Neutrophil (primary cell): ENCODE measurements around the gene MAP4.
"Not testable (repeated sequence)": the region's sequence is repeated elsewhere in the genome, so short reads cannot be mapped to it uniquely, and the experiment has no call there.

Source experiments
- H3K27ac ChIP-seq: fragments of 200-600 bp; sonication (generic); 2 replicates; pipeline ENCODE4 v1.5.1; 2016; ENCODE audit warnings: mild to moderate bottlenecking, moderate library complexity
- H3K27me3 ChIP-seq: fragments of 200-600 bp; sonication (generic); 2 replicates; pipeline ENCODE4 v1.6.0; 2016; ENCODE audit warnings: mild to moderate bottlenecking
- H3K36me3 ChIP-seq: fragments of 200-600 bp; sonication (generic); 2 replicates; pipeline ENCODE4 v1.5.1; 2017
- H3K4me1 ChIP-seq, 2 experiments: fragments of 200-600 bp in 1 of 2; sonication (generic) in 1 of 2; 1 replicate in 1 of 2; 2 replicates in 1 of 2; pipeline versions ENCODE4 v1.5.1 to v1.6.1; 2013 to 2016; ENCODE audit warnings: low read depth in 1 of 2, low read length in 1 of 2, mild to moderate bottlenecking in 1 of 2, moderate library complexity in 1 of 2; ENCODE audit not compliant: control insufficient read depth in 1 of 2, insufficient read depth in 1 of 2
- H3K4me3 ChIP-seq, 2 experiments: fragments of 200-600 bp in 1 of 2; sonication (generic) in 1 of 2; 1 replicate in 1 of 2; 2 replicates in 1 of 2; pipeline ENCODE4 v1.5.1; 2013 to 2016; ENCODE audit warnings: low read depth in 1 of 2, low read length in 1 of 2, mild to moderate bottlenecking in 1 of 2, moderate library complexity in 1 of 2
- H3K9me3 ChIP-seq: fragments of 200-600 bp; sonication (generic); 2 replicates; pipeline ENCODE4 v1.5.1; 2016
- TF ChIP-seq, protein P1 (sequence below): fragments of 200-600 bp; sonication (generic); IDR thresholded peaks from 2 replicates; pipeline ENCODE4 v1.5.1; 2016; ENCODE audit warnings: antibody characterized with exemption

MAP4 gene, protein sequence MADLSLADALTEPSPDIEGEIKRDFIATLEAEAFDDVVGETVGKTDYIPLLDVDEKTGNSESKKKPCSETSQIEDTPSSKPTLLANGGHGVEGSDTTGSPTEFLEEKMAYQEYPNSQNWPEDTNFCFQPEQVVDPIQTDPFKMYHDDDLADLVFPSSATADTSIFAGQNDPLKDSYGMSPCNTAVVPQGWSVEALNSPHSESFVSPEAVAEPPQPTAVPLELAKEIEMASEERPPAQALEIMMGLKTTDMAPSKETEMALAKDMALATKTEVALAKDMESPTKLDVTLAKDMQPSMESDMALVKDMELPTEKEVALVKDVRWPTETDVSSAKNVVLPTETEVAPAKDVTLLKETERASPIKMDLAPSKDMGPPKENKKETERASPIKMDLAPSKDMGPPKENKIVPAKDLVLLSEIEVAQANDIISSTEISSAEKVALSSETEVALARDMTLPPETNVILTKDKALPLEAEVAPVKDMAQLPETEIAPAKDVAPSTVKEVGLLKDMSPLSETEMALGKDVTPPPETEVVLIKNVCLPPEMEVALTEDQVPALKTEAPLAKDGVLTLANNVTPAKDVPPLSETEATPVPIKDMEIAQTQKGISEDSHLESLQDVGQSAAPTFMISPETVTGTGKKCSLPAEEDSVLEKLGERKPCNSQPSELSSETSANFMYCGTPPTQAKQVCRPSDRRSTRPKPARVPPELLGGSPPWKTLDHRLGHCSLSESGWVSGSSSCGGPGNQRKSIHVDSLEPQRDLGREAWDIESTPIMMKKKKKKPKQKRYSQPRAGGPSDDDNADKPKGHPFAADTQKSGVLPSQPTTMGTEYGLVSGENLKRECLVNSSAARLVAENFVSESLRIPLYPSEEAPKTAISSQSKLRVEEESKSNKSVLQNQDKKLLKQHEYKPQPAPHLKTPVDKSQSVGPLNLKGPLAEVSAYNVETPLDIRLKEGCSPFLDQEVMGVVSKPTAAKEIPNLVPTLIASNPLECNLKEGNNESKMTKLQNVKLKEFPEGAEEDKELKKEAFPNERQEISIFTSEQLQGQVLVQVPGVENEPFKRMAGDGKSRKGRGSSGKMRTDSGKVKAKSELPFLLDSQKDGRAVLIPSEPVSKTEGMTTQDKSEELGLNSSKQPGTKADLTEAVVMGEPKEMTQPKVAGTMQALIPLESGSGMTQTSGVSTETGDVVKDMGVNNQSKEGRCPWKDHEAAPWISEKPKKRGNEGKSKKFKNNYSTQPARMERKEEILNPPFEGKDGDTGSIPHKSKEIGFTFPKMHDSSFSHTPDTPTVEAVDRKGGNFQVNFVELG (N-terminal part only)

DNA sequence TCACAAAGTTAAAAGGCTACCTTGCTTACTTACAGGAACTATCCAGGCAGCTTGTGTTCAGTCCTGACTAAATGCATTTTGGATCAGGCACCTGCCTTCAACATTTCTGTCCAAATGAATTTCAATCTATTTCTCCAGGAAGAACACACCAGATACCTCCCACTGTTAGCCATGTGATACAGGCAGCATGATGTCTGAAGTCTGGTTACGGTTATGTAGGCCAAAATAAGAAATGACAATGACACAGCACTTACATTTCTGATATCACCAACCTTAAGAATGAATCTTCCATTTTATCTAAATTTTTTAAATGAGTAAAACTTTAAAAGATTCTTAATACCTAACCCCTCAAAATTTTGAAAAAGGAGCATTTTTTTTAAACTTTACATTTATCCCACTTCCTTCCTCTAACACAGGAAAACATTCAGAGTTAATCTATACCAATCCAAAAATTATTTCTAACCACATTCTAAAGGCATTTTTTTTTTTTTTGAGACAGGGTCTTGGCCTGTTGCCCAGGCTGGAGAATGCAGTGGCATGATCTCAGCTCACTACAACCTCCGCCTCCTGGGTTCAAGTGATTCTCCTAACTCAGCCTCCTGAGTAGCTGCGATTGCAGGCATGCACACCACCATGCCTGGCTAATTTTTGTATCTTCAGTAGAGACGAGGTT, at the start of gene MAP4:
MAP4 (minus strand) TSS at position 116 of the 673 bp plus-strand sequence. CDS start 17,556 bp downstream, outside the sequence.
- H3K4me1 ChIP-seq: no peaks in the 10 kb centered on the region
- no peak within 1 kb of the TSS for H3K4me3 ChIP-seq
- no peaks in the 10 kb centered on the region for H3K36me3 ChIP-seq
- TF ChIP-seq, protein P1, sequence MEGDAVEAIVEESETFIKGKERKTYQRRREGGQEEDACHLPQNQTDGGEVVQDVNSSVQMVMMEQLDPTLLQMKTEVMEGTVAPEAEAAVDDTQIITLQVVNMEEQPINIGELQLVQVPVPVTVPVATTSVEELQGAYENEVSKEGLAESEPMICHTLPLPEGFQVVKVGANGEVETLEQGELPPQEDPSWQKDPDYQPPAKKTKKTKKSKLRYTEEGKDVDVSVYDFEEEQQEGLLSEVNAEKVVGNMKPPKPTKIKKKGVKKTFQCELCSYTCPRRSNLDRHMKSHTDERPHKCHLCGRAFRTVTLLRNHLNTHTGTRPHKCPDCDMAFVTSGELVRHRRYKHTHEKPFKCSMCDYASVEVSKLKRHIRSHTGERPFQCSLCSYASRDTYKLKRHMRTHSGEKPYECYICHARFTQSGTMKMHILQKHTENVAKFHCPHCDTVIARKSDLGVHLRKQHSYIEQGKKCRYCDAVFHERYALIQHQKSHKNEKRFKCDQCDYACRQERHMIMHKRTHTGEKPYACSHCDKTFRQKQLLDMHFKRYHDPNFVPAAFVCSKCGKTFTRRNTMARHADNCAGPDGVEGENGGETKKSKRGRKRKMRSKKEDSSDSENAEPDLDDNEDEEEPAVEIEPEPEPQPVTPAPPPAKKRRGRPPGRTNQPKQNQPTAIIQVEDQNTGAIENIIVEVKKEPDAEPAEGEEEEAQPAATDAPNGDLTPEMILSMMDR: no peak
- no peak within 1 kb of the TSS for H3K27ac ChIP-seq
- H3K9me3 ChIP-seq: no peaks in the 10 kb centered on the region
- no peaks in the 10 kb centered on the region for H3K27me3 ChIP-seq

DNA sequence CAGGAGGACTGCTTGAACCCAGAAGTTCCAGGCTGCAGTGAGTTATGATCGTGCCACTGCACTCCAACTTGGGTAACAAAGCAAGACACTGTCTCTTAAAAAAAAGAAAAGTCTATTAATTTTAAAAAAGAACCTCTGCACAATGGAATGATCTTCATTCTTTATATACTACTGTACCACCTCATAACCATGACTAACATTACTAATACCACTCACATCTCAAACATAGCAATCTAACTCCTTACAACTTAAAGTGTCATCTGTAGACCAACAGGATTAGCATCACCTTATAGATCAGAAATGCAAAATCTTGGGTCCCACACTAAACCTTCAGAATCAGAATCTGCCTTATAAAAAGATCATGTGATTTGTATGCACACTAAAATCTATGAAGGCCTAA, 48.8 kb upstream of the MAP4 start:
- Histone ChIP-seq H3K27me3 (no peaks in the 10 kb centered on the region), H3K4me3 (no peak overlapping the region), H3K27ac (no peak overlapping the region), H3K9me3 (no peaks in the 10 kb centered on the region), H3K36me3 (no peaks in the 10 kb centered on the region), H3K4me1 (no peaks in the 10 kb centered on the region)
- TF ChIP-seq, protein P1: no peak

DNA sequence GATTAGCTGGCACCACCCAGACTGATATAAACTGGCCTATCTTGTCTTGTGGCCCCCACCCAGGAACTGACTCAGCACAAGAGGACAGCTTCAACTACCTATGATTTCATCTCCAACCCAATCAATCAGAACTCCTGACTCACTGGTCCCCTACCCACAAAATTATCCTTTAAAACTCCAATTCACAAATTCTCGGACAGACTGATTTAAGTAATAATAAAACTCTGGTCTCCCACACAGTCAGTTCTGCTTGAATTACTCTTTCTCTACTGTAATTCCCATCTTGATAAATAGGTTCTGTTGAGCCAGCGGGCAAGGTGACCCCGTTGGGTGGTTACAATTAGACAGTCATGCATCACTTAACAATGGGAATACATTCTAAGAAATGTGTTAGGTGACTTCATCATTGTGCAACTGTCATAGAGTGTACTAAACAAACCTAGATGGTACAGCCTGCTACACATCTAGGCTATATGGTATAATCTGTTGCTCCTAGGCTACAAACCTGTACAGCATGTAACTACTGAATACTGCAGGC, 48.1 kb upstream of the MAP4 start:
- no peaks in the 10 kb centered on the region for H3K9me3 ChIP-seq
- no peaks in the 10 kb centered on the region for H3K27me3 ChIP-seq
- H3K4me1 ChIP-seq: no peaks in the 10 kb centered on the region
- TF ChIP-seq, protein P1: no peak
- no peaks in the 10 kb centered on the region for H3K36me3 ChIP-seq
- no peak overlapping the region for H3K27ac ChIP-seq
- no peak overlapping the region for H3K4me3 ChIP-seq

DNA sequence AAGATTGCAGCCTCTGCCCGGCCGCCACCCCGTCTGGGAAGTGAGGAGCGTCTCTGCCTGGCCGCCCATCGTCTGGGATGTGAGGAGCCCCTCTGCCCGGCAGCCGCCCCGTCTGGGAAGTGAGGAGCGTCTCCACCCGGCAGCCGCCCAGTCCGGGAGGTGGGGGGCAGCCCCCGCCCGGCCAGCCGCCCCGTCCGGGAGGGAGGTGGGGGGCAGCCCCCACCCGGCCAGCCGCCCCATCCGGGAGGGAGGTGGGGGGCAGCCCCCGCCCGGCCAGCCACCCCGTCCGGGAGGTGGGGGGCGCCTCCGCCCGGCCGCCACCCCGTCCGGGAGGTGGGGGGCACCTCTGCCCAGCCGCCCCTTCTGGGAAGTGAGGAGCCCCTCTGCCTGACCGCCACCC, 45.4 kb upstream of the MAP4 start:
- not testable (repeated sequence) for H3K4me1 ChIP-seq, H3K4me3 ChIP-seq, H3K9me3 ChIP-seq, H3K27ac ChIP-seq, H3K36me3 ChIP-seq, H3K27me3 ChIP-seq

DNA sequence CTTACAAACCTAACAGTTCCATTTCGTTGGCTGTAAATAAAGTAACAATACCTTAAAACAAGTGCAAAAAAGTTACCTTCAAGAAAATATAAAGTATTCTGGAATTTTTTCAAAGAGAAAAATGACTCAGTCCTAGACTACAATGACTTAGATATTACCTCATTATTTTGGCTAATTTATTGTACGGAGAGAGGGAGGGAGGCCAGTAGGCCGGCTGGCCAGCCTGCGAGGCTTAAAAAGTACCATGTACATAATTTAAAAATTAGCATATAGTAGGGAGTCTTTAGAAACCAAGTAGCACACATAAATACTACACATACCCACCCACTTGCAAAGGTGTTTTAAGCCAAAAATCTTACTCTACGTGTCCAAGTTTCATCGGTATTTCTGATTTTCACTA, 41.9 kb upstream of the MAP4 start:
- H3K27me3 ChIP-seq: no peaks in the 10 kb centered on the region
- no peaks in the 10 kb centered on the region for H3K9me3 ChIP-seq
- H3K27ac ChIP-seq: no peak overlapping the region
- no peak overlapping the region for H3K4me3 ChIP-seq
- H3K4me1 ChIP-seq: no peaks in the 10 kb centered on the region
- TF ChIP-seq, protein P1: no peak
- no peaks in the 10 kb centered on the region for H3K36me3 ChIP-seq
